Cardiac muscle cell (in vitro differentiated cells and primary cell): Measurements from ENCODE around the gene MGAT5B. TPM values are rescaled to one million over a fixed set of nuclear protein-coding genes. Genes with fewer than 3 reads are reported as not detected.

Experiments
- DNase-seq, 2 donors: peaks; one replicate each; pipeline versions ENCODE4 v3.0.0 to v3.0.0-alpha.2; 2010 to 2017; ENCODE audit warnings: low read depth in 1 of 2, low spot score in 1 of 2
- H3K27ac ChIP-seq: fragments of 200-600 bp; sonication (generic); 2 replicates; pipeline ENCODE4 v1.5.1; 2016
- H3K27me3 ChIP-seq: fragments of 200-600 bp; sonication (generic); 2 replicates; pipeline ENCODE4 v1.6.0; 2016; ENCODE audit warnings: control low read depth
- H3K36me3 ChIP-seq: fragments of 200-600 bp; sonication (generic); 2 replicates; pipeline ENCODE4 v1.5.1; 2016; ENCODE audit warnings: control low read depth
- H3K4me1 ChIP-seq: fragments of 200-600 bp; sonication (generic); 2 replicates; pipeline ENCODE4 v1.8.1; 2017; ENCODE audit warnings: low read depth, mild to moderate bottlenecking, mixed run types
- H3K4me3 ChIP-seq: fragments of 200-600 bp; sonication (generic); 2 replicates; pipeline ENCODE4 v1.5.1; 2016; ENCODE audit warnings: mild to moderate bottlenecking
- H3K9me3 ChIP-seq: fragments of 200-600 bp; sonication (generic); 2 replicates; pipeline ENCODE4 v1.5.1; 2017; ENCODE audit warnings: low read depth, mild to moderate bottlenecking, control low read depth
- CTCF ChIP-seq: IDR thresholded peaks from 2 replicates; pipeline ENCODE4 v1.5.1; 2012; ENCODE audit warnings: low read depth, mild to moderate bottlenecking, low read length
- polyA plus RNA-seq: library from polyadenylated mRNA; unstranded; fragments of >200 nt; fragmentation: Nextera tagmentation; extraction: Ambion mirVana; gene quantifications from 2 replicates; pipeline ENCODE4 v1.2.1, GENCODE V29; 2016
- total RNA-seq: library from RNA; depleted of rRNA; stranded (reverse); fragments of >200 nt; gene quantifications from 2 replicates; pipeline ENCODE4 v1.2.3, GENCODE V29; 2016

MGAT5B gene
- total and polyA plus RNA-seq, 2 experiments from 2014 or later = 0.48 to 0.86 TPM

GRCh38 chr17:76940738-76941350 is 72.6 kb downstream of the MGAT5B start:
- no peaks in the 10 kb centered on the region for H3K4me1 ChIP-seq
- H3K27ac ChIP-seq = no peak overlapping the region
- TF ChIP-seq CTCF = peak; percentile 13
- no peaks in the 10 kb centered on the region for H3K36me3 ChIP-seq
- no peak overlapping the region for H3K4me3 ChIP-seq
- H3K27me3 ChIP-seq = no peaks in the 10 kb centered on the region
- no peaks in the 10 kb centered on the region for H3K9me3 ChIP-seq
- DNase-seq = no peak

GRCh38 chr17:76943202-76943601 is 75.0 kb downstream of the MGAT5B start:
- no peak overlapping the region for H3K27ac ChIP-seq
- H3K4me1 ChIP-seq = no peaks in the 10 kb centered on the region
- TF ChIP-seq CTCF = no peak
- H3K36me3 ChIP-seq = no peaks in the 10 kb centered on the region
- no peaks in the 10 kb centered on the region for H3K9me3 ChIP-seq
- H3K4me3 ChIP-seq = no peak overlapping the region
- DNase-seq = no peak
- H3K27me3 ChIP-seq = no peaks in the 10 kb centered on the region

GRCh38 chr17:76943781-76944213 is 75.6 kb downstream of the MGAT5B start:
- DNase-seq = no peak
- Histone ChIP-seq H3K27me3 (no peaks in the 10 kb centered on the region), H3K36me3 (no peaks in the 10 kb centered on the region), H3K9me3 (no peaks in the 10 kb centered on the region), H3K4me1 (no peaks in the 10 kb centered on the region), H3K27ac (peak overlapping the region; percentile 26), H3K4me3 (no peak overlapping the region)
- no peak for TF ChIP-seq CTCF

GRCh38 chr17:76944477-76944876 is 76.3 kb downstream of the MGAT5B start:
- no peaks in the 10 kb centered on the region for H3K36me3 ChIP-seq
- H3K27me3 ChIP-seq = no peaks in the 10 kb centered on the region
- no peak overlapping the region for H3K4me3 ChIP-seq
- TF ChIP-seq CTCF = no peak
- H3K4me1 ChIP-seq = no peaks in the 10 kb centered on the region
- H3K27ac ChIP-seq = peak overlapping the region; percentile 26
- no peaks in the 10 kb centered on the region for H3K9me3 ChIP-seq
- no peak for DNase-seq

GRCh38 chr17:76946111-76946771 is 78.0 kb downstream of the MGAT5B start:
- no peak for DNase-seq
- Histone ChIP-seq H3K36me3 (no peaks in the 10 kb centered on the region), H3K4me3 (no peak overlapping the region), H3K4me1 (no peaks in the 10 kb centered on the region), H3K9me3 (no peaks in the 10 kb centered on the region), H3K27ac (no peak overlapping the region), H3K27me3 (no peaks in the 10 kb centered on the region)
- TF ChIP-seq CTCF = no peak
